ENCODE data around the gene ZNF839. TPM values are rescaled to one million over a fixed set of nuclear protein-coding genes. Genes with fewer than 3 reads are reported as not detected.

Gene ZNF839
- total RNA-seq, 1 experiment from 2014 or later = 15.1 TPM

DNA sequence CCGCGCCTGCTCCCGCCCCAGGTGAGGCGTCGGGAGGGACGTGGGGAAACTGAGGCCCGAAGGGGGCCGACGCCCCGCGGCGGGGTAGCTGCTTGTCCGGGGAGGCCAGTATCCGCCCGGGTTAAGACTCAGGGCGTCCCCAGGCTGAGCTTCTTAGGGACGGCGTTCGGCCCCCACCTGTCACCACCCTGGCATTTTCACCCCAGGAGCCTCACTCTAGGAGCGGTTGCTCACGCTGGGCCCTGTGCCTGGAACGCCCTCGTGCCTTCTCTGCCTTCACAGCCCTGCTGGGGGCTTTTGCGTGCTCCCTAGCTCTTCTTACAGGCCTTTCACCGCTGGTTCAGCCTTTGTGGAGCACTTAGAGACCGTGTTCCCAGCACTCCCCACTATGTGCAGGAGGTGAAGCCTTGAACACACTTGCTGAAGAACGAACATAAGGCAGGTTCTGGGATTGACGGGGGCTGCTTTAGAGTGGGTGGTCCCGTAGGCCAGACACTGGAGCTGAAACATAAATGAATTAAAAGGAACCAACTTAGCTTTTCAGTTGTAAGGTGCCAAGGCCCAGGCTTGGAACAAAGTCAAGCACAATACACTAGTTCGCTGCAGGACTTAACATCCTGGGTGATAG lies 601 bp downstream of the ZNF839 start:
- H3K4me1 Mint-ChIP-seq = peaks cover 39% of the 10 kb centered on the region
- no peaks in the 10 kb centered on the region for H3K9me3 Mint-ChIP-seq
- H3K27ac Mint-ChIP-seq = no peak overlapping the region
- DNase-seq (ENCODE audit: low spot score) (no peak), ATAC-seq (no peak)
- ChIA-PET CTCF (interaction anchor here (0.8 kb wide), 1 partner anchor 31 kb away, joined by 3 read pairs; no protein-coding TSS in a partner anchor), POLR2A (no interaction called here)
- peak overlapping the region; percentile 86 for H3K4me3 Mint-ChIP-seq
- H3K27me3 Mint-ChIP-seq (ENCODE audit: low read depth) = peaks cover 9% of the 10 kb centered on the region
- H3K36me3 Mint-ChIP-seq = no peaks in the 10 kb centered on the region
- TF ChIP-seq ZNF423 (CRISPR knock-in tag; IDR thresholded peaks at IDR 0.05) (peak; percentile 30; the same call in 1 of the 2 replicates), TP53 (CRISPR knock-in tag; IDR thresholded peaks at IDR 0.05) (0 out of 2 replicates have a peak, but pooled peaks have one; percentile 43)
- TF ChIP-seq, protein P1, sequence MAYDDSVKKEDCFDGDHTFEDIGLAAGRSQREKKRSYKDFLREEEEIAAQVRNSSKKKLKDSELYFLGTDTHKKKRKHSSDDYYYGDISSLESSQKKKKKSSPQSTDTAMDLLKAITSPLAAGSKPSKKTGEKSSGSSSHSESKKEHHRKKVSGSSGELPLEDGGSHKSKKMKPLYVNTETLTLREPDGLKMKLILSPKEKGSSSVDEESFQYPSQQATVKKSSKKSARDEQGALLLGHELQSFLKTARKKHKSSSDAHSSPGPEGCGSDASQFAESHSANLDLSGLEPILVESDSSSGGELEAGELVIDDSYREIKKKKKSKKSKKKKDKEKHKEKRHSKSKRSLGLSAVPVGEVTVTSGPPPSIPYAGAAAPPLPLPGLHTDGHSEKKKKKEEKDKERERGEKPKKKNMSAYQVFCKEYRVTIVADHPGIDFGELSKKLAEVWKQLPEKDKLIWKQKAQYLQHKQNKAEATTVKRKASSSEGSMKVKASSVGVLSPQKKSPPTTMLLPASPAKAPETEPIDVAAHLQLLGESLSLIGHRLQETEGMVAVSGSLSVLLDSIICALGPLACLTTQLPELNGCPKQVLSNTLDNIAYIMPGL (CRISPR knock-in tag; IDR thresholded peaks at IDR 0.05) = no peak

DNA sequence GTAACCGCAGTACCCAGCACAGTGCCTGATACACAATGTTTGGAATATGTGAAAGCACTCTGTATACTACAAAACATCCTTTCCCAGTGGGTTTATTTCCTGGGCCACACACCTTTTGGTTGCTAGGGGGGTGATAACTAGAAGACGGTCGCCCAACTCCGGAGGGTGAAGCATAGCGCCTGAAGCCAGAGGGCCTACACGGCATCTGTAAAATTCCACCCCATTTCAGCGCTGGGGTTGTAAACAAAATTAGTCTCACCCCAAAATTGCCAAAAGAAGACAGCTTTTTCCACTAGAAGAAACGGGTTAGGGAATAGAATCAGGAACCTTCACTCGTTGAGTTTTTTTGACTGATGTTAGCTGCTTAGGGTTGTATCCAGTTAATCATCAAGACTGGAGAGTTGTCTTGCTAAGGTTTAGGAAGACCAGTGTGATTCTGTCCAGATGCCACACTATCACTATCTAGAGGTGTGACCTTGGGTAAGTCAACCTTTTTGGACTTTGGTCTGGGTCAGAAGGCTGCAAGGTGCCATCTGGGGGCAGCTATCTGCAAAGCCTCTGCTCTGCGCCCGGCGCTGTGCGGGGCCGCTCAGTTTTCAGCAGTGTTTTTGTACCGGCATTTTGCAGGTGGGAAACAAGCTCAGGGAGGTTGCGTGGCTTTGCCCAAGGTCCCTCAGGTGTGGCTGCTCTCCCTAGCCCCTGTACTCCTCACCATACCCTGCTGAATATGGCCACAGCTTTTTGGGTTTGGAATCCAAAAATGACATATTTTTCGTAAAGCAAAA lies 1.3 kb downstream of the ZNF839 start:
- H3K9me3 Mint-ChIP-seq = no peaks in the 10 kb centered on the region
- no peak for DNase-seq (ENCODE audit: low spot score)
- no peaks in the 10 kb centered on the region for H3K36me3 Mint-ChIP-seq
- ATAC-seq = no peak
- no peak for TF ChIP-seq ESRRA (CRISPR knock-in tag; IDR thresholded peaks at IDR 0.05; ENCODE audit: borderline replicate concordance)
- TF ChIP-seq MXD4 (CRISPR knock-in tag; IDR thresholded peaks at IDR 0.05; ENCODE audit: borderline replicate concordance) = no peak
- no peak for TF ChIP-seq TCF7 (CRISPR knock-in tag; IDR thresholded peaks at IDR 0.05; ENCODE audit: low read depth)
- TF ChIP-seq RELA (CRISPR knock-in tag; IDR thresholded peaks at IDR 0.05; ENCODE audit: borderline replicate concordance) = no peak
- TF ChIP-seq NFYB (CRISPR knock-in tag; conservative IDR thresholded peaks at IDR 0.05; ENCODE audit: low read depth) = no peak
- TF ChIP-seq CREB1 (CRISPR knock-in tag; IDR thresholded peaks at IDR 0.05) = no peak
- TF ChIP-seq, protein P2, sequence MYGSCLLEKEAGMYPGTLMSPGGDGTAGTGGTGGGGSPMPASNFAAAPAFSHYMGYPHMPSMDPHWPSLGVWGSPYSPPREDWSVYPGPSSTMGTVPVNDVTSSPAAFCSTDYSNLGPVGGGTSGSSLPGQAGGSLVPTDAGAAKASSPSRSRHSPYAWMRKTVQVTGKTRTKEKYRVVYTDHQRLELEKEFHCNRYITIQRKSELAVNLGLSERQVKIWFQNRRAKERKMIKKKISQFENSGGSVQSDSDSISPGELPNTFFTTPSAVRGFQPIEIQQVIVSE (CRISPR knock-in tag; IDR thresholded peaks at IDR 0.05; ENCODE audit: borderline replicate concordance) = no peak
- no peak for TF ChIP-seq NFATC4 (CRISPR knock-in tag; IDR thresholded peaks at IDR 0.05)
- TF ChIP-seq NFE2L1 (CRISPR knock-in tag; IDR thresholded peaks at IDR 0.05) = no peak
- no peak for TF ChIP-seq NR1H2 (CRISPR knock-in tag; IDR thresholded peaks at IDR 0.05)
- no peak for TF ChIP-seq ZNF396 (CRISPR knock-in tag; IDR thresholded peaks at IDR 0.05; ENCODE audit: borderline replicate concordance)
- ChIA-PET POLR2A (no interaction called here), CTCF (interaction anchor here (0.6 to 0.8 kb wide), 2 partner anchors 10 to 32 kb away, joined by 3 read pairs; no protein-coding TSS in a partner anchor)
- peaks cover 3% of the 10 kb centered on the region for H3K27me3 Mint-ChIP-seq (ENCODE audit: low read depth)
- H3K27ac Mint-ChIP-seq = no peak overlapping the region; the same call in 1 of the 2 replicates
- H3K4me3 Mint-ChIP-seq = peak overlapping the region; percentile 86
- peaks cover 32% of the 10 kb centered on the region for H3K4me1 Mint-ChIP-seq

DNA sequence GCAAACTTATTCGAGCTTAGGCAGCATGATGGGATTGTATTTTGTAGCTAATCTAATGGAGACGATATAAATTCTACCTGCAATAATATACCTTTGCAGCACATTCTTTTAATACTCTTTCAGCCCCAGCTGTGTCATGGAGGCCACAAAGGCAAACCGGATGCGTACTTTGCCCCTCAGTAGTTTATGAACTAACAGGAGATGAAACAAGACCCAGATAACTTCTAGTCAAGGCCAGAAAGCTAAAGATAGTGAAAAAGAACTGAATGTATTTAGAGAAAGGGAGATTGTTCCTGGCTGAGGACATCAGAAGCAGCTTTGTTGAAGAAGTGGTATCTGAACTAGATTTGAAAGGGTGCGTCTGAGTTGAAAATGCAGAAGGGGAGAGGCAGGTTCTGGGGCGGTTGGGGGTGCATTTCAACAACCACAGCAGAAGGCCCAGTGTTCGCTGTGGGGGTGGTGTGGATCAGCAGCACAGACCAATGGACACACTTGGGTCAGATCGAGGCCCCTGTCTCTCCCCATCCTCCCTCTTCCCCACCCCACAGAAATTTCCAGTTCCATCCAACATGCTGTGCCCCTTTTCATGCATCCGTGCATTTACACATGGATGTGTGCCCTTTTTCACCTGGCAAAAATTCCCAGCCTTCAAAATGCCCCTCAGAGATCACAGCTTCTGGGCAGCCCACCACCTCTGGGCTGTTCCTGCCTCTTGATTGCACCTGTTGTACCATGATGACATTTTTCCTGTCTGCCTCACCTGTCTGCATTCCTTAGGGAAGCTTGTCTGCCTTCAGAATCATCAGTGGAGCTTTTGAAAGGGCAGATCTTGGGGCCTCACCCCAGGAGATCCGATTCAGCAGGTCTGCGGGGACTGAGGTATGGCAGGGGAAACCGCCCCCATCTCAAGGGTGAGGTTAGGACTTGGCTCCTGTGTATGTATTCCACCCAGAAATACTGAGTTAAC lies 2.2 kb downstream of the ZNF839 start:
- ChIA-PET CTCF (interaction anchor here (0.6 kb wide), 1 partner anchor 11 kb away, joined by 3 read pairs; no protein-coding TSS in a partner anchor), POLR2A (no interaction called here)
- ATAC-seq = no peak
- Mint-ChIP-seq H3K36me3 (no peaks in the 10 kb centered on the region), H3K9me3 (no peaks in the 10 kb centered on the region), H3K27ac (no peak overlapping the region; the same call in 1 of the 2 replicates), H3K4me3 (no peak overlapping the region; the same call in 1 of the 2 replicates), H3K4me1 (peaks cover 26% of the 10 kb centered on the region), H3K27me3 (ENCODE audit: low read depth) (no peaks in the 10 kb centered on the region; the same call in 1 of the 2 replicates)
- no peak for DNase-seq (ENCODE audit: low spot score)
- TF ChIP-seq ZNF138 (CRISPR knock-in tag; conservative IDR thresholded peaks at IDR 0.05) (no peak), SP1 (CRISPR knock-in tag; conservative IDR thresholded peaks at IDR 0.05) (no peak), FOXP1 (CRISPR knock-in tag; IDR thresholded peaks at IDR 0.05; ENCODE audit: borderline replicate concordance) (no peak), NR1H2 (CRISPR knock-in tag; IDR thresholded peaks at IDR 0.05) (no peak), ELF4 (CRISPR knock-in tag; IDR thresholded peaks at IDR 0.05; ENCODE audit: low read depth) (no peak)
- TF ChIP-seq, protein P3, sequence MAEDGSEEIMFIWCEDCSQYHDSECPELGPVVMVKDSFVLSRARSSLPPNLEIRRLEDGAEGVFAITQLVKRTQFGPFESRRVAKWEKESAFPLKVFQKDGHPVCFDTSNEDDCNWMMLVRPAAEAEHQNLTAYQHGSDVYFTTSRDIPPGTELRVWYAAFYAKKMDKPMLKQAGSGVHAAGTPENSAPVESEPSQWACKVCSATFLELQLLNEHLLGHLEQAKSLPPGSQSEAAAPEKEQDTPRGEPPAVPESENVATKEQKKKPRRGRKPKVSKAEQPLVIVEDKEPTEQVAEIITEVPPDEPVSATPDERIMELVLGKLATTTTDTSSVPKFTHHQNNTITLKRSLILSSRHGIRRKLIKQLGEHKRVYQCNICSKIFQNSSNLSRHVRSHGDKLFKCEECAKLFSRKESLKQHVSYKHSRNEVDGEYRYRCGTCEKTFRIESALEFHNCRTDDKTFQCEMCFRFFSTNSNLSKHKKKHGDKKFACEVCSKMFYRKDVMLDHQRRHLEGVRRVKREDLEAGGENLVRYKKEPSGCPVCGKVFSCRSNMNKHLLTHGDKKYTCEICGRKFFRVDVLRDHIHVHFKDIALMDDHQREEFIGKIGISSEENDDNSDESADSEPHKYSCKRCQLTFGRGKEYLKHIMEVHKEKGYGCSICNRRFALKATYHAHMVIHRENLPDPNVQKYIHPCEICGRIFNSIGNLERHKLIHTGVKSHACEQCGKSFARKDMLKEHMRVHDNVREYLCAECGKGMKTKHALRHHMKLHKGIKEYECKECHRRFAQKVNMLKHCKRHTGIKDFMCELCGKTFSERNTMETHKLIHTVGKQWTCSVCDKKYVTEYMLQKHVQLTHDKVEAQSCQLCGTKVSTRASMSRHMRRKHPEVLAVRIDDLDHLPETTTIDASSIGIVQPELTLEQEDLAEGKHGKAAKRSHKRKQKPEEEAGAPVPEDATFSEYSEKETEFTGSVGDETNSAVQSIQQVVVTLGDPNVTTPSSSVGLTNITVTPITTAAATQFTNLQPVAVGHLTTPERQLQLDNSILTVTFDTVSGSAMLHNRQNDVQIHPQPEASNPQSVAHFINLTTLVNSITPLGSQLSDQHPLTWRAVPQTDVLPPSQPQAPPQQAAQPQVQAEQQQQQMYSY (CRISPR knock-in tag; IDR thresholded peaks at IDR 0.05) = no peak
- TF ChIP-seq, protein P4, sequence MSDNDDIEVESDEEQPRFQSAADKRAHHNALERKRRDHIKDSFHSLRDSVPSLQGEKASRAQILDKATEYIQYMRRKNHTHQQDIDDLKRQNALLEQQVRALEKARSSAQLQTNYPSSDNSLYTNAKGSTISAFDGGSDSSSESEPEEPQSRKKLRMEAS (CRISPR knock-in tag; IDR thresholded peaks at IDR 0.05) = no peak
- TF ChIP-seq, protein P5, sequence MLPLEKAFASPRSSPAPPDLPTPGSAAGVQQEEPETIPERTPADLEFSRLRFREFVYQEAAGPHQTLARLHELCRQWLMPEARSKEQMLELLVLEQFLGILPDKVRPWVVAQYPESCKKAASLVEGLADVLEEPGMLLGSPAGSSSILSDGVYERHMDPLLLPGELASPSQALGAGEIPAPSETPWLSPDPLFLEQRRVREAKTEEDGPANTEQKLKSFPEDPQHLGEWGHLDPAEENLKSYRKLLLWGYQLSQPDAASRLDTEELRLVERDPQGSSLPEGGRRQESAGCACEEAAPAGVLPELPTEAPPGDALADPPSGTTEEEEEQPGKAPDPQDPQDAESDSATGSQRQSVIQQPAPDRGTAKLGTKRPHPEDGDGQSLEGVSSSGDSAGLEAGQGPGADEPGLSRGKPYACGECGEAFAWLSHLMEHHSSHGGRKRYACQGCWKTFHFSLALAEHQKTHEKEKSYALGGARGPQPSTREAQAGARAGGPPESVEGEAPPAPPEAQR (CRISPR knock-in tag; IDR thresholded peaks at IDR 0.05) = no peak

Data from WTC11 (cell line).